Measurements from ENCODE around the gene CALHM2.

The CALHM2 gene

GRCh38 chr10:103457176-103457712 is 5.1 kb upstream of the CALHM2 start:
- DNase-seq (ENCODE audit: low read depth): no peak
- no peak overlapping the region for H3K4me3 ChIP-seq (ENCODE audit: low read depth, low read length)
- TF ChIP-seq CTCF (conservative IDR thresholded peaks at IDR 0.05; ENCODE audit: low read depth, low read length): no peak

- no peak overlapping the region for H3K4me3 ChIP-seq (ENCODE audit: low read depth, low read length)
- no peak for DNase-seq (ENCODE audit: low read depth)
- TF ChIP-seq CTCF (conservative IDR thresholded peaks at IDR 0.05; ENCODE audit: low read depth, low read length): no peak
These were observed 4.0 kb upstream of the CALHM2 start for GRCh38 chr10:103456074-103456660.

- TF ChIP-seq CTCF (conservative IDR thresholded peaks at IDR 0.05; ENCODE audit: low read depth, low read length): no peak
- DNase-seq (ENCODE audit: low read depth): no peak
- no peak overlapping the region for H3K4me3 ChIP-seq (ENCODE audit: low read depth, low read length)
These were observed 3.1 kb upstream of the CALHM2 start for GRCh38 chr10:103455235-103455634.

- no peak overlapping the region for H3K4me3 ChIP-seq (ENCODE audit: low read depth, low read length)
- no peak for TF ChIP-seq CTCF (conservative IDR thresholded peaks at IDR 0.05; ENCODE audit: low read depth, low read length)
These were observed 1.9 kb upstream of the CALHM2 start for GRCh38 chr10:103454026-103454425.

GRCh38 chr10:103452506-103453230 is 498 bp upstream of the CALHM2 start:
- peak; percentile 19 for DNase-seq (ENCODE audit: low read depth)
- peak overlapping the region; percentile 72 for H3K4me3 ChIP-seq (ENCODE audit: low read depth, low read length)
- no peak for TF ChIP-seq CTCF (conservative IDR thresholded peaks at IDR 0.05; ENCODE audit: low read depth, low read length)

More at GRCh38 chr10:103454026-103454425, 1.9 kb upstream of the CALHM2 start:
- DNase-seq (ENCODE audit: low read depth): no peak

GRCh38 chr10:103451091-103451813 is 918 bp downstream of the CALHM2 start:
- DNase-seq (ENCODE audit: low read depth): peak; percentile 17
- TF ChIP-seq CTCF (conservative IDR thresholded peaks at IDR 0.05; ENCODE audit: low read depth, low read length): no peak
- H3K4me3 ChIP-seq (ENCODE audit: low read depth, low read length): peak overlapping the region; percentile 72
